Dedifferentiated amniotic fluid mesenchymal stem cell (primary cell): ENCODE data around the gene SMG6.
"Not testable (repeated sequence)": the region's sequence is repeated elsewhere in the genome, so short reads cannot be mapped to it uniquely, and the experiment has no call there.

Experiments
- DNase-seq: peaks from one replicate; pipeline ENCODE4 v3.0.0-alpha.2; 2016; ENCODE audit errors: extremely low spot score

The SMG6 gene

GRCh38 chr17:2263183-2264066 is 40.2 kb downstream of the SMG6 start:
- no peak for DNase-seq

GRCh38 chr17:2262135-2262587 is 41.4 kb downstream of the SMG6 start:
- DNase-seq: peak; percentile 80

- DNase-seq: no peak
Observed at GRCh38 chr17:2259769-2260536, 43.6 kb downstream of the SMG6 start.

GRCh38 chr17:2258830-2259229 is 44.8 kb downstream of the SMG6 start:
- DNase-seq: not testable (repeated sequence)

GRCh38 chr17:2253768-2254406 is 49.7 kb downstream of the SMG6 start:
- no peak for DNase-seq

- no peak for DNase-seq
Observed at GRCh38 chr17:2253362-2253761, 50.2 kb downstream of the SMG6 start.

GRCh38 chr17:2251098-2251497 is 52.5 kb downstream of the SMG6 start:
- DNase-seq: no peak

GRCh38 chr17:2250140-2251095 is 53.2 kb downstream of the SMG6 start:
- DNase-seq: no peak

- no peak for DNase-seq
Observed at GRCh38 chr17:2247005-2247404, 56.6 kb downstream of the SMG6 start.

- peak; percentile 87 for DNase-seq
Observed at GRCh38 chr17:2244545-2245525, 58.8 kb downstream of the SMG6 start.

- peak; percentile 26 for DNase-seq
Observed at GRCh38 chr17:2243953-2244352, 59.6 kb downstream of the SMG6 start.

GRCh38 chr17:2241823-2242222 is 61.8 kb downstream of the SMG6 start:
- no peak for DNase-seq

- no peak for DNase-seq
Observed at GRCh38 chr17:2240541-2240940, 63.0 kb downstream of the SMG6 start.

- DNase-seq: peak; percentile 52
Observed at GRCh38 chr17:2239882-2240430, 63.6 kb downstream of the SMG6 start.

GRCh38 chr17:2239170-2239551 is 64.4 kb downstream of the SMG6 start:
- DNase-seq: no peak

- DNase-seq: no peak
Observed at GRCh38 chr17:2238432-2239169, 65.0 kb downstream of the SMG6 start.

GRCh38 chr17:2237950-2238349 is 65.6 kb downstream of the SMG6 start:
- peak; percentile 16 for DNase-seq

GRCh38 chr17:2237521-2237921 is 66.1 kb downstream of the SMG6 start:
- DNase-seq: no peak

- DNase-seq: no peak
Observed at GRCh38 chr17:2235792-2236366, 67.7 kb downstream of the SMG6 start.
